ENCODE data around the gene OSER1.
A peak's percentile ranks its signal among the peaks of the same experiment; 100 is the strongest.

OSER1 gene

GRCh38 chr20:44217342-44218092 lies 6.9 kb upstream of the OSER1 start:
- DNase-seq (ENCODE audit: extremely low read depth, low read depth): peak; percentile 43
- TF ChIP-seq CTCF (IDR thresholded peaks at IDR 0.05; ENCODE audit: low read depth, low read length): peak; percentile 95

GRCh38 chr20:44215125-44215524 lies 4.6 kb upstream of the OSER1 start:
- no peak for DNase-seq (ENCODE audit: extremely low read depth, low read depth)
- peak; percentile 87 for TF ChIP-seq CTCF (IDR thresholded peaks at IDR 0.05; ENCODE audit: low read depth, low read length)

- no peak for TF ChIP-seq CTCF (IDR thresholded peaks at IDR 0.05; ENCODE audit: low read depth, low read length)
- no peak for DNase-seq (ENCODE audit: extremely low read depth, low read depth)
Measured at GRCh38 chr20:44212792-44213191, 2.2 kb upstream of the OSER1 start.

GRCh38 chr20:44211177-44212039 lies 837 bp upstream of the OSER1 start:
- no peak for TF ChIP-seq CTCF (IDR thresholded peaks at IDR 0.05; ENCODE audit: low read depth, low read length)
- DNase-seq (ENCODE audit: extremely low read depth, low read depth): no peak

- no peak for DNase-seq (ENCODE audit: extremely low read depth, low read depth)
- TF ChIP-seq CTCF (IDR thresholded peaks at IDR 0.05; ENCODE audit: low read depth, low read length): no peak
Measured at GRCh38 chr20:44209686-44210405, 725 bp downstream of the OSER1 start.

- no peak; the same call in 1 of the 2 replicates for TF ChIP-seq CTCF (IDR thresholded peaks at IDR 0.05; ENCODE audit: low read depth, low read length)
- no peak for DNase-seq (ENCODE audit: extremely low read depth, low read depth)
Measured at GRCh38 chr20:44208770-44209169, 1.8 kb downstream of the OSER1 start.

All from AG09319 (cell line).